ENCODE results near the gene UBE2M. TPM values are rescaled to one million over a fixed set of nuclear protein-coding genes. Genes with fewer than 3 reads are reported as not detected.
"Not testable (repeated sequence)": the region's sequence is repeated elsewhere in the genome, so short reads cannot be mapped to it uniquely, and the experiment has no call there.

Gene UBE2M
- total and polyA plus RNA-seq, 2 experiments from 2014 or later: 8.7 to 60.3 TPM

DNA sequence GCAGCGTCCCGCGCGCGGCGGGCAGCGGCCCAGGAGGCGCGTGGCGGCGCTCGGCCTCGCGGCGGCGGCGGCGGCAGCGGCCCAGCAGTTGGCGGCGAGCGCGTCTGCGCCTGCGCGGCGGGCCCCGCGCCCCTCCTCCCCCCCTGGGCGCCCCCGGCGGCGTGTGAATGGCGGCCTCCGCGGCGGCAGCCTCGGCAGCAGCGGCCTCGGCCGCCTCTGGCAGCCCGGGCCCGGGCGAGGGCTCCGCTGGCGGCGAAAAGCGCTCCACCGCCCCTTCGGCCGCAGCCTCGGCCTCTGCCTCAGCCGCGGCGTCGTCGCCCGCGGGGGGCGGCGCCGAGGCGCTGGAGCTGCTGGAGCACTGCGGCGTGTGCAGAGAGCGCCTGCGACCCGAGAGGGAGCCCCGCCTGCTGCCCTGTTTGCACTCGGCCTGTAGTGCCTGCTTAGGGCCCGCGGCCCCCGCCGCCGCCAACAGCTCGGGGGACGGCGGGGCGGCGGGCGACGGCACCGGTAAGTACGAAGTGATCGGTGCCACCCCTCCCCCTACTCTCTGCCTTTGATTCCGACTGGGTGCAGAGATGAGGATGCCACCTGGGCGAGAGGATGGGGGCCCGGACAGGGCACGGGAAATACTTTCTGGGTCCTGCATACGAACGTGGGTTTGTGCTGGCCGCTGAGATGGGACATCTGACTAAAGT is 13.7 kb downstream of the UBE2M start:
- peak overlapping the region; percentile 98 for H3K4me3 ChIP-seq
- peak overlapping the region; percentile 89 for H3K27ac ChIP-seq
- DNase-seq: peak; percentile 83
- peak overlapping the region; percentile 39; the same call in 1 of the 2 replicates for H2AFZ ChIP-seq
- no peaks in the 10 kb centered on the region for H3K9me3 ChIP-seq (ENCODE audit: low read depth)
- peaks cover 51% of the 10 kb centered on the region for H3K79me2 ChIP-seq (ENCODE audit: insufficient read depth)
- peak overlapping the region; percentile 96 for H3K9ac ChIP-seq
- TF ChIP-seq EZH2phosphoT487 (IDR thresholded peaks at IDR 0.05; ENCODE audit: insufficient read depth, low read depth): no peak
- TF ChIP-seq EZH2 (IDR thresholded peaks at IDR 0.05; ENCODE audit: insufficient read depth, poor library complexity, severe bottlenecking): no peak
- H3K4me2 ChIP-seq (ENCODE audit: unreplicated experiment): peak overlapping the region; percentile 96
- H3K27me3 ChIP-seq (replicated peaks; ENCODE audit: insufficient read depth): no peaks in the 10 kb centered on the region; the same call in 1 of the 2 replicates
- peaks cover 10% of the 10 kb centered on the region; the same call in 1 of the 2 replicates for H3K4me1 ChIP-seq (ENCODE audit: insufficient read depth)
- H3F3A ChIP-seq (ENCODE audit: insufficient read depth): no peaks in the 10 kb centered on the region
- in situ Hi-C loops (cut with MboI): no loop called here
- H4K20me1 ChIP-seq (ENCODE audit: insufficient read depth): peaks cover 14% of the 10 kb centered on the region; the same call in 1 of the 2 replicates
- 0 to 1% methylated on average over 34 to 69 of the region's 92 CpGs for WGBS, 2 experiments (ENCODE audit: low coverage in 1 of 2, low lambda C conversion rate in 2 of 2, missing lambda C conversion rate in 2 of 2)
- H3K9me2 ChIP-seq (ENCODE audit: insufficient read depth): no peaks in the 10 kb centered on the region
- H3K36me3 ChIP-seq (ENCODE audit: low read depth): peaks cover 22% of the 10 kb centered on the region

DNA sequence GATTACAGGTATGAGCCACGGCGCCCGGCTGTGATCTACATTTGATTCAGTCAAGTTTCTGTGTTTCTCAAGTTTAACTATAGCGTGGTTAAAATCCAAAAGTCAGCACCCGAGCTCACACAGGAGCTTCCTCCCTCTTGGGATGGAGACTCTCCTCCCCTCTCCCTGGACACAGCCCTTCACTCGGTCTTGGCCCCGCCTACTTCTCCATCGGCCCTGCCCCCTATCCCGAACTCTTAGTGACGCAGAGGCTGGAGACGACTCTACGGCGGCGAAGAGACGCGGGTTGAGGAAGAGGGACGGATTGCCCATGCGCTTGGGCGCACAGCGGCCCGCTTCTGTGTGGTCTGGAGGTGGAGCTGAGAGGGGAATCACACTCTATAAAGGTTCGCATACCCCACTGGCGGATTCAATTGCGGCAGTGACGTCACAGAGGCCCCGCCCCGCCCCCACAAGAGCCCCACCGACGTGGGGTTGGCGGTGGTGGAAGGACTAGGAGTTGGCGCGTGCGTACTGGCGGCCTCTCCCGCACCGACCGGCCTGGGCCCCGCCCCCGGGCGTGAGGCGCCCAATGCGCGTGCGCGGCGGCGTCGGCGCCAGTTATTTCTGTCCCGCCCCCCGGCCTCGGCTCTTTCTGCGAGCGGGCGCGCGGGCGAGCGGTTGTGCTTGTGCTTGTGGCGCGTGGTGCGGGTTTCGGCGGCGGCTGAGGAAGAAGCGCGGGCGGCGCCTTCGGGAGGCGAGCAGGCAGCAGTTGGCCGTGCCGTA is 14.4 kb downstream of the UBE2M start, which contains the start of gene TRIM28:
TSS of gene TRIM28 (plus strand) at position 239 of the 765 bp plus-strand sequence. CDS start 694 bp downstream, outside the sequence.
- Histone ChIP-seq H3K4me3 (peak within 1 kb of the TSS; percentile 98), H3K4me1 (ENCODE audit: insufficient read depth) (peaks cover 10% of the 10 kb centered on the region; the same call in 1 of the 2 replicates), H3K27me3 (replicated peaks; ENCODE audit: insufficient read depth) (no peaks in the 10 kb centered on the region; the same call in 1 of the 2 replicates), H3K27ac (peak within 1 kb of the TSS; percentile 89), H3K9me3 (ENCODE audit: low read depth) (no peaks in the 10 kb centered on the region), H2AFZ (peak within 1 kb of the TSS; percentile 71), H4K20me1 (ENCODE audit: insufficient read depth) (peaks cover 14% of the 10 kb centered on the region; the same call in 1 of the 2 replicates), H3K9ac (peak within 1 kb of the TSS; percentile 96), H3K79me2 (ENCODE audit: insufficient read depth) (peaks cover 43% of the 10 kb centered on the region), H3K9me2 (ENCODE audit: insufficient read depth) (no peaks in the 10 kb centered on the region), H3K4me2 (ENCODE audit: unreplicated experiment) (peak within 1 kb of the TSS; percentile 96), H3K36me3 (ENCODE audit: low read depth) (peaks cover 14% of the 10 kb centered on the region), H3F3A (ENCODE audit: insufficient read depth) (no peaks in the 10 kb centered on the region)
- in situ Hi-C loops (cut with MboI): no loop called here
- DNase-seq: peak; percentile 99
- TF ChIP-seq EZH2phosphoT487 (IDR thresholded peaks at IDR 0.05; ENCODE audit: insufficient read depth, low read depth) (no peak), EZH2 (IDR thresholded peaks at IDR 0.05; ENCODE audit: insufficient read depth, poor library complexity, severe bottlenecking) (no peak)
- 1% methylated on average over 52 to 56 of the region's 73 CpGs for WGBS, 2 experiments (ENCODE audit: low coverage in 1 of 2, low lambda C conversion rate in 2 of 2, missing lambda C conversion rate in 2 of 2)

DNA sequence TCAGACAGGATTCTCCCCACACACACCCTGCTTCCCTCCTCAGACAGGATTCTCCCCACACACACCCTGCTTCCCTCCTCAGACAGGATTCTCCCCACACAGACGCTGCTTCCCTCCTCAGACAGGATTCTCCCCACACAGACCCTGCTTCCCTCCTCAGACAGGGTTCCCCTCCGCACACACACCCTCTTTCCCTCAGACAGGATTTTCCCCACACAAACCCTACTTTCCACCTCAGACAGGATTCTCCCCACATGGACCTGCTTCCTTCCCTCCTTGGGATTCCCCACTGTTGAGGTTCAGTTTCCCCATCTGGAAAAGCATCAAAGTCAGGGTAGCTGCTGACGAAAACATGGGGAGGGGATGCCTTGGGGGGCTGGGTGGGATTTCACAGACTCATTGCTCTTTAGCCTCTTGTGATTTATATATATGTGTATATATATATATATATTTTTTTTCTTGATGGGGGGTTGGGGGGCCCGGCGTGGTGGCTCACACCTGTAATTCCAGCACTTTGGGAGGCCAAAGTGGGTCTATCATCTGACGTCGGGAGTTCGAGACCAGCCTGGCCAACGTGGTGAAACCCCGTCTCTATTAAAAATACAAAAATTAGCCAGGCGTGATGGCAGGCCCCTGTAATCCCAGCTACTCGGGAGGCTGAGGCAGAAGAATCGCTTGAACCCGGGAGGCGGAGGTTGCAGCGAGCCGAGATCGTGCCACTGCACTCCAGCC is 15.6 kb downstream of the UBE2M start:
- H3K79me2 ChIP-seq (ENCODE audit: insufficient read depth): peaks cover 31% of the 10 kb centered on the region
- peak overlapping the region; percentile 68 for H3K4me2 ChIP-seq (ENCODE audit: unreplicated experiment)
- peak overlapping the region; percentile 96 for H3K9ac ChIP-seq
- peaks cover 11% of the 10 kb centered on the region for H3K27me3 ChIP-seq (replicated peaks; ENCODE audit: insufficient read depth)
- H4K20me1 ChIP-seq (ENCODE audit: insufficient read depth): peaks cover 14% of the 10 kb centered on the region; the same call in 1 of the 2 replicates
- H3K36me3 ChIP-seq (ENCODE audit: low read depth); in situ Hi-C loops (cut with MboI); DNase-seq; H3F3A ChIP-seq (ENCODE audit: insufficient read depth); H3K9me3 ChIP-seq (ENCODE audit: low read depth); H3K9me2 ChIP-seq (ENCODE audit: insufficient read depth); H3K4me1 ChIP-seq (ENCODE audit: insufficient read depth): not testable (repeated sequence)
- peak overlapping the region; percentile 98; the same call in 1 of the 2 replicates for H3K4me3 ChIP-seq
- H2AFZ ChIP-seq: peak overlapping the region; percentile 71
- WGBS, 2 experiments (ENCODE audit: low coverage in 1 of 2, low lambda C conversion rate in 2 of 2, missing lambda C conversion rate in 2 of 2): 78 to 80% methylated on average over 15 to 18 of the region's 18 CpGs
- H3K27ac ChIP-seq: peak overlapping the region; percentile 89

DNA sequence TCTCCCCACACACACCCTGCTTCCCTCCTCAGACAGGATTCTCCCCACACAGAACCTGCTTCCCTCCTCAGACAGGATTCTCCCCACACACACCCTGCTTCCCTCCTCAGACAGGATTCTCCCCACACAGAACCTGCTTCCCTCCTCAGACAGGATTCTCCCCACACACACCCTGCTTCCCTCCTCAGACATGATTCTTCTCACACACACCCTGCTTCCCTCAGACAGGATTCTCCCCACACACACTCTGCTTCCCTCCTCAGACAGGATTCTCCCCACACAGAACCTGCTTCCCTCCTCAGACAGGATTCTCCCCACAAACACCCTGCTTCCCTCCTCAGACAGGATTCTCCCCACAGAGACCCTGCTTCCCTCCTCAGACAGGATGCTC is 19.2 kb downstream of the UBE2M start:
- DNase-seq; H2AFZ ChIP-seq; H3F3A ChIP-seq (ENCODE audit: insufficient read depth); H3K4me2 ChIP-seq (ENCODE audit: unreplicated experiment); H3K79me2 ChIP-seq (ENCODE audit: insufficient read depth); H3K9me2 ChIP-seq (ENCODE audit: insufficient read depth); H3K4me1 ChIP-seq (ENCODE audit: insufficient read depth); H3K9me3 ChIP-seq (ENCODE audit: low read depth); H3K27ac ChIP-seq; H4K20me1 ChIP-seq (ENCODE audit: insufficient read depth); H3K9ac ChIP-seq; H3K36me3 ChIP-seq (ENCODE audit: low read depth); H3K4me3 ChIP-seq; in situ Hi-C loops (cut with MboI): not testable (repeated sequence)
- H3K27me3 ChIP-seq (replicated peaks; ENCODE audit: insufficient read depth): peaks cover 22% of the 10 kb centered on the region

All from GM23248 (cell line).